A673 (cell line): Measurements from ENCODE around the gene GALNTL6.

Experiments
- CTCF ChIP-seq: fragments of 300-800, 200-600 bp; sonication (generic); conservative IDR thresholded peaks from 2 replicates; pipeline ENCODE4 v1.5.1; 2017; ENCODE audit warnings: low read depth, mild to moderate bottlenecking, antibody characterized with exemption, low read length, moderate library complexity, mixed read lengths
- EZH2 ChIP-seq: fragments of 200-600 bp; sonication (generic); IDR thresholded peaks from 2 replicates; pipeline ENCODE4 v1.6.1; 2017; ENCODE audit warnings: borderline replicate concordance, low read depth, mild to moderate bottlenecking, mixed read lengths, antibody characterized with exemption, low read length; ENCODE audit not compliant: poor library complexity, severe bottlenecking

- no peak for TF ChIP-seq CTCF
- no peak for TF ChIP-seq EZH2
Observed at GRCh38 chr4:171847751-171848150, 34.5 kb downstream of the GALNTL6 start.
